Stimulated activated CD8-positive, alpha-beta memory T cell treated with anti-CD3 and anti-CD28 coated beads, Interleukin-12 subunit alpha, Interleukin-12 subunit beta, amount 100 ng/mL, for 24 hours (primary cell): ENCODE results near the gene ZNF532.

Source experiments
- DNase-seq: peaks from one replicate; pipeline ENCODE4 v3.0.0-alpha.2; 2020; ENCODE audit errors: extremely low read depth

Gene ZNF532

GRCh38 chr18:58870130-58870529 lies 5.5 kb downstream of the ZNF532 start:
- DNase-seq, result no peak

DNA sequence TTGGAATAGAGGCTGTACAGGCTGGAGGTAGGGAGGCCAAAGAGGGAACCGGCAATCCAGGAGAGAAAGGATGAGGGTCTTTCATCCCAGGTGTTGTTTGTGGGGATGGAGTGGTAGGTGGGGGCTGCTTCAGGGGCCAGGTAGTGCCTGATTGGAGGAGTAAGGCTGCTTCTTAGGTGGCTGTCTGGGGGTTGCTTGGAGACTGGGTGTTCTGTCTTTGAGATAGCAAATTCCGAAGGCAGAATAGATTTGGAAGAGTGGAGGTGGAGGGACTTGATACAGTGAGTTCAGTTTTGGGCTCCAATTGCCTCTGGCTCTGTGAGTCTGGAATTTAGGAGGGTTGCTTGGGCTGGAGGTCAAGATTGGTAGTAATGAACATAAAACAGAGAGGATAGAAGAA lies 5.9 kb downstream of the ZNF532 start:
- no peak for DNase-seq

- no peak for DNase-seq
Observed at GRCh38 chr18:58871514-58872420, 7.1 kb downstream of the ZNF532 start.

GRCh38 chr18:58878640-58879039 lies 14.0 kb downstream of the ZNF532 start:
- DNase-seq, result no peak

DNA sequence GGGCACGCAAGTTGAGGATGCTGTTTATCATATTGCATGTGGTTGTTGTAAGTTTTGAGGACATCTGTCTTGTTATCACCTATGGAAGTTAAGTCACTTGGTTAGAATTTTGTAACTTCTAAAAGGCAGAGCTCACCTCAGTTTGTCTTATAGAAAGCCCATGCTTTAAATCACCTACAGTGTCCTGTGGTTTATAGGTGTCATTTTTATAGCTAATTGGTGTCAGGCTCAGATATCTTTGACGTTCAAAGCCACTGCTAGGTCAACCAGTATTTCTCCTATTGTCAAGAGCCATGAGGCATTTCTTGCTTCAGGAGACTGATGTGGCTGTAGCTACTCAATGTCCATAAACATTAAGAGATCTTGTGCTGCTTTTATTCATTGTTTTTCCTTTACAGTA lies 16.8 kb downstream of the ZNF532 start:
- no peak for DNase-seq

- DNase-seq, result no peak
Observed at GRCh38 chr18:58882044-58882443, 17.4 kb downstream of the ZNF532 start.

DNA sequence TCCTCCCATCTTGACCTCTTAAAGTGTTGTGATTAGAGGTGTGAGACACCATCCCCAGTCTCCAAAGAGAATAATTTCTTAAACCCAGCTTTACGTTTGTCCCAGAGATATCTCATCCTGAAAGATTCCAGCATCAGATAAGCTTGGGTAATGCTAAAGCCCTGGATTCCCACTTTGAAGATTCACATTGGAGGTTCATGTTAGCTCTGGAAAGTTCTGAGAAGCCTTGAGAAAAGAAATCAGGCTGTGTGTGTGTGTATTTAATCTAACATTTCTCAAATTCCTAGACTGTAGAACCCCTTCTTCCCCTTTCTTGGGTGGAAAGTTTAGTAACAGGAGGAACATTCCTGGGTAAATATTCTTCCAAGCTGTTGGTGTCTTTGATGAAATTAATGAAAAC lies 18.0 kb downstream of the ZNF532 start:
- no peak for DNase-seq

DNA sequence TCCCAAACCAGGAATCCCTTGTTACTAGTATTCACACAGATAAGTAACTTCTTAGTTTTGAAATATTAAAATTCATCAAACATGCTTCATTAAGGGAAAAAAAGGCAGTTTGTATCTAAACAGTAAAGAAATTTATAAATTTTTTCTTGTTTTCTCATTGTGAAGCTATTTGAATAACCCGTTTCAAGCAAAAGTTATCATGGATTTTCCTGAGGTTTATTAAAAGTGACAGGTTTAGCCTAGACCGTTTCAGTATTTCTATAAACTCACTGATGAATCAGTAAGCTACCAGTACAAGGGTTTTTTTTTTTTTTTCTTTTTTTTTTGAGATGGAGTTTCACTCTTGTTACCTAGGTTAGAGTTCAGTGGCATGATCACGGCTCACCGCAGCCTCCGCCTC lies 20.0 kb downstream of the ZNF532 start:
- no peak for DNase-seq

GRCh38 chr18:58886431-58886830 lies 21.8 kb downstream of the ZNF532 start:
- no peak for DNase-seq

GRCh38 chr18:58886864-58887612 lies 22.4 kb downstream of the ZNF532 start:
- no peak for DNase-seq

DNA sequence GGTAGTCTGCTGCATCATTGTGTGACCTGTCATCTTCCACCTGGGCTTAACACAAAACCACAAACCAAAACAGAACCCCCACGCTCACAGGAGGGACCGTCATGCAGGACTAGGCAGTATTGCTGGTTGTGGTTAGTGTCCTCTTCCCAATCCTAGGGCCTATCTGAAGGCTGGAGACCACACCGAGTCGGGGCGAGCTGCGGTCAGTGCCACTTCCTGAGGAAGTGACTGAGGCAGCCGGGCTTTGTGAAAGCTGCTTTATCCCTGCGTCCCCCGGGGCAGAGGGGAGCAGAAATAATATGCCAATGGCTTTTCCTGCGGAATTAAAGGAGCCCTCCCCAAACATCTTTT lies 22.9 kb downstream of the ZNF532 start:
- no peak for DNase-seq

- no peak for DNase-seq
Observed at GRCh38 chr18:58891776-58892175, 27.1 kb downstream of the ZNF532 start.

DNA sequence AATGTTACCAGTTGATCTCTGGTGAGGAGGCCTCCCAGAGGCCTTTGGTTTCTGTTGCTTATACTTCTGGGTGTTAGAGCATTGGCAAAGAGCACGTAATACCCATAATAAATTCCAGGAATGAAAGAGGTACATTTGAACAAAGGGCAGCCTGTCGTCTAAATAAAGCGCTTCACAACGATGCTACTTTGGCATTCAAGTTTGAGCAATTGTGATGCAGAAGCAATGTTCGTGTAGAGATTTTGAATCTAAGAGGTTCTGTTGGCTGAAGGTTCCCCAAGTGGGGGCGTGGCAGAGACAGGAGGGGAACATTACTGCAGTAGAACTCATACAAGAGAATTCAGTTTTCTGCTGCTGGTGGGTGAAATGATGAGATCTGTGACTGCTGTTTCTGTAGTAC lies 27.8 kb downstream of the ZNF532 start:
- no peak for DNase-seq

DNA sequence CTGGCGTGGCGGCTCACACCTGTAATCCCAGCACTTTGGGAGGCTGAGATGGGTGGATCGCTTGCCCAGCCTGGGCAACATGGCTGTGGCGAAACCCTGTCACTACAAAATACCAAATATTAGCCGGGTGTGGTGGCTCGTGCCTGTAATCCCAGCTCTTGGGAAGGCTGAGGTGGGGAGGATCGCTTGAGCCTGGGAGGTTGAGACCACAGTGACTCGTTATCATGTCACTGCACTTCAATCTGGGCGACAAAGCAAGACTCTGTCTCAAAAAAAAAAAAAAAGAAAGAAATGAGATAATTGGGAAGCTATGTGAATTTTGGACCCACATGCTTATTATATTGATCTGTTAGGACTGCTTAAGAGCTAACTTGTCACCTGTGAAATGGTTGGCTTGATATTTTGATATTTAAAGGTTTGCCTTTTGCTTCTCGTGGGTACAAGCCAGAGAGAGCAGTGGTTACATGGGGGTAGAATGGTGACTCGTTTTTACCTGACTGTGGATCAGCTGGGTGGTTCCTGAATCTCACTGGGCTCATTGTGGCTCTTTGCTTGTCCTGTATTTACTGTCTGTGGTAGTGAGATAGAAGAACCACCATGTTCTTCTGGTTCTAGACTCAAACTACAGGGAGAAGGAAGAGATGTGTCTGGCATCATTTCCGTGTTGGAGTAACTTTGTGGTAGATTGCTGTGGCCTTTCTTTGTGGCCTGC lies 28.9 kb downstream of the ZNF532 start:
- no peak for DNase-seq

- no peak for DNase-seq
Observed at GRCh38 chr18:58894930-58895329, 30.3 kb downstream of the ZNF532 start.

- no peak for DNase-seq
Observed at GRCh38 chr18:58895385-58895784, 30.7 kb downstream of the ZNF532 start.

DNA sequence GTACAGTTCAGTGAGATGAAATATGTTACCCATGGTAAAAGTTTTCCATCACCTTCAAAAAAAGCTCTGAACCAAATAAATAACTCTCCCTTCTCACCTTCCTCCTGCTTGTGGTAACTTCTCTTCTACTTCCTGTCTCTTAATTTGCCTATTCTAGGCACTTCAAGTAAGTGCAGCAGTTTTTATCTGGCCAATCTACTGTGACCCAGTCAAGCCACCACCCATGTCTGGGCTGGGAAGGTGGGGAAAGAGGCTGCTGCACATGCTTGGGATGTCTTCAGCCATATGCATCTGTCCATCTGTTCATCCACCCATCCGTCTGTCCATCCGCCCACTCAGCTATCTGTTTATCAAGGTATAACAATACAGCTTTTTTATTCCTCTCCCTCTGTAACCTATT lies 31.6 kb downstream of the ZNF532 start:
- DNase-seq, result no peak

GRCh38 chr18:58896734-58897508 lies 32.2 kb downstream of the ZNF532 start:
- DNase-seq, result no peak

DNA sequence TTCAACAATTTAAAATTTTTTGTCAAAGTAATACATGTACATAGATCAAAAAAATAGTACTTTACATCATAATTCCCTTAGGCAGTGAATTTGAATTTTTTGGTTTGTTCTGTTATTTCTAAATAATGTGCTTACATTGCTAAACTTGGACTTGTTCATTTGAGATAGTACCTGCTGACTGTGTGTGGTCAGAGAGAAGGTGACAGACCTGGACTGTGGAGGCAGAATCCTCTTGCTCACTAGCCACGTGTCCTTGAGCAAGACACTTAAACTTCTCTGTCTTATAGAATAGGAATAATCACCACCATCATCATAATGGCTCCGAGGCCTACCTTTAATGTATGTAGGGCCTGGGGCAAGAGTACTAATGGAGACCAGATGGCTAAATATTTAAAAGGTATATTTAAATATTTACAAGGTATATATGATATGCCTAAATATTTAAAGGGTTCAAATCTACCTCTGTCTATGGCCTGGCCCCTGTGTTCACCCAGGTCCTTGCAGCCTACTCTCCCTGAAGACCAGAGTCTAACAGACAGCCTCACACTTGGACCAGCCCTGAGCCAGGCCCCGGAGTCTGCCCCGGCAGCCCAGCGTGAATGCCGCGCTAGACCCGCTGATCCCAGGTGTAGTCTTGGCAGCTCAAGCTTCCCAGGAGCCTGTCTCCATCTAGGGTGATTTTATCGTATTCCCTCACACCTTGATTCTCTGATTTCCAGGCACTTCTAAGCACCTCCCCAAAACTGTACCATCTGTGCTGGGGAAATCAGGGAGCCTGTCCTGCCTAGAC lies 33.5 kb downstream of the ZNF532 start:
- DNase-seq, result no peak

- no peak for DNase-seq
Observed at GRCh38 chr18:58900015-58900649, 35.5 kb downstream of the ZNF532 start.
